ENCODE measurements around the gene CCDC127. TPM values are rescaled to one million over a fixed set of nuclear protein-coding genes. Genes with fewer than 3 reads are reported as not detected.

Gene CCDC127
- total RNA-seq, 1 donor = 4.3 TPM

DNA sequence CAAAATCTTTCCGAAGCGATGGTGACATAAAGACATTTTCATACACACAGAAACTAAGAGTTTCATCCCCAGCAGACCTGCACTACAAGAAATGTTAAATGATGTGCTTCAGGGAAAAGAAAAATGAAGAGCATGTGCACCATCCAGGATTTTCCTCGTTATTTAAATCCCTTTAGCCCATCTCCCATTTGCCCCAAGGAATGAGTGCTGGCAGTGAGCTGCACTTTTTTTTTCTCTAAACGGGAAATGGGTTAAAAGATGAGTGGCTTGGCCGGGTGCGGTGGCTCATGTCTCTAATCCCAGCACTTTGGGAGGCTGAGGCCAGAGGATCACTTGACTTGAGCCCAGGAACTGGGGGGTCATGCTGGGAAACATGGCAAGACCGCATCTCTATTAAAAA is 33.5 kb downstream of the CCDC127 start:
- TF ChIP-seq CTCF (IDR thresholded peaks at IDR 0.05; ENCODE audit: insufficient read depth, low read depth, low read length) = no peak
- no peak for DNase-seq (ENCODE audit: low read depth)
- H3K4me3 ChIP-seq (ENCODE audit: low read depth, low read length) = no peak overlapping the region

- no peak for TF ChIP-seq CTCF (IDR thresholded peaks at IDR 0.05; ENCODE audit: insufficient read depth, low read depth, low read length)
- H3K4me3 ChIP-seq (ENCODE audit: low read depth, low read length) = no peak overlapping the region
- no peak for DNase-seq (ENCODE audit: low read depth)
These were observed 35.8 kb downstream of the CCDC127 start for GRCh38 chr5:182126-182525.

GRCh38 chr5:181566-181965 is 36.4 kb downstream of the CCDC127 start:
- no peak for DNase-seq (ENCODE audit: low read depth)
- H3K4me3 ChIP-seq (ENCODE audit: low read depth, low read length) = no peak overlapping the region
- TF ChIP-seq CTCF (IDR thresholded peaks at IDR 0.05; ENCODE audit: insufficient read depth, low read depth, low read length) = no peak

DNA sequence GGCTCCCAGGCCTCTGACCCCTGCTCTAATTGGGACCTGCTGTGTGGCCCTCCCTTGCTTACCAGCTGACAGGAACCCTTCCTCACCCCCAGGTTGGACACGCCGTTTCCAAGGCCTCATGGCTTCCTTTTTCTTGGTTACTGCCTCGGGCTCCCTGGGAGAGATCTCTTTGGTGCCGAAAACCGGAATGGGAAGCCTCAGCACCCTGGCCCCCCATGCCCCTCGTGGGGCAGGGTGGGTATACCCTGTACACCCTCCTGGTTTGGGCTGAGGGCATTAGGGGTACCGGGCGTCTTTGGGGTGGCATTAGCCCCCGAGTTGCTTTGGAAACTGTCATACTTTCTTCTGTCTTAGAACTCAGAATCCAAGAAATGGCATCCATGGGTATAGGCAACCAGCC is 36.8 kb downstream of the CCDC127 start:
- H3K4me3 ChIP-seq (ENCODE audit: low read depth, low read length) = no peak overlapping the region
- TF ChIP-seq CTCF (IDR thresholded peaks at IDR 0.05; ENCODE audit: insufficient read depth, low read depth, low read length) = no peak
- DNase-seq (ENCODE audit: low read depth) = no peak

DNA sequence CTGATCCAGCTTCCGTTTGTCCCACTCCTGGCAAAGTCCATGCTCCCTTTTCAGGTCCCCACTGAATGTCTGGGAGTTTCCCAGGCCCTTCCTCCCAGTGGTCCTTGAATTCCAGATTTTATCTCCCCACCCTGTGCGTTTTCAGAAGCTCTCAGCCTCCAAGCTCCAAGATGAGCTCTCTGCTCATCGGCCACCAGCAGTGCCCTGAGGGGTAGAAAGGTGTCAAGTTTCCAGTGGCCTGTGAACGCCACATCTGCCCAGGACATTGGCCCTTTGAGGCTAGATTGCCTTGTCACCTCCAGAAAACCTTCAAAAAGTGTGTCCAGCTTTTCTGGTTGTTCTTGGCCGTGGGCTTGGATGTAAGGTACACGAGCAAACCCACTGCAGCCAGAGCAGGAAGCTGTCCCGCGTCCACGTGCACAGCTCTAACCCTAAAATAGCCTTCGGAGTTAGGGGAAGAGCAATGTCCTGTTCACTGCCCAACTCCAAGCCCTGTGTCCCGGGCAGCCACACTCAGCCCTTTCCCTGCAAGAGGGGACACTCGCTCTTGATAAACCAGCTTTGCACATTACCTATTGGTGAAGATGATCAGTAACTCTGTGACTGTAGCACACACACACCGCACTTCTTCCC is 37.6 kb downstream of the CCDC127 start:
- no peak for DNase-seq (ENCODE audit: low read depth)
- no peak for TF ChIP-seq CTCF (IDR thresholded peaks at IDR 0.05; ENCODE audit: insufficient read depth, low read depth, low read length)
- H3K4me3 ChIP-seq (ENCODE audit: low read depth, low read length) = no peak overlapping the region

DNA sequence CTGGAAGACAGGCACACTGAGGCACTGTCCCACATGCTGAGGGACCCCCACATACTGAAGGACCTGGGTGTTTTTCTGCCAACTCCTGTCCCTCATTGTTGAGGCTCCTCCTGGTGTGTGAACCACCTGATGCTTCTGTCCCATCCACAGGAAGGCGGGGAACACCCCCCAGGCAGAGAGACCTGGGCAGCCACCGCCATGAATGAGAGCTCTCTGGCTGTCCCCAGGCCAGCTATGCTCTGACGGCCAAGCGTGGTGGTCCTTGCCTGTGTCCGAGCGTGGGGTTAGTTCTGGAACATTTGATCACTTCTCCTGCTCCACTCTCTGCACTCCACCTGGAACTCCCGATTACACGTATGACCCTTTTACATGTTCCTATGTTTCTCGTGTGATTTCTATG is 38.6 kb downstream of the CCDC127 start:
- DNase-seq (ENCODE audit: low read depth) = no peak
- no peak for TF ChIP-seq CTCF (IDR thresholded peaks at IDR 0.05; ENCODE audit: insufficient read depth, low read depth, low read length)
- H3K4me3 ChIP-seq (ENCODE audit: low read depth, low read length) = no peak overlapping the region

GRCh38 chr5:178110-178509 is 39.8 kb downstream of the CCDC127 start:
- no peak overlapping the region for H3K4me3 ChIP-seq (ENCODE audit: low read depth, low read length)
- no peak for TF ChIP-seq CTCF (IDR thresholded peaks at IDR 0.05; ENCODE audit: insufficient read depth, low read depth, low read length)
- DNase-seq (ENCODE audit: low read depth) = no peak

Measured in fibroblast of villous mesenchyme (primary cell).